ENCODE measurements around the gene FOXP2.
"Not testable (repeated sequence)": the region's sequence is repeated elsewhere in the genome, so short reads cannot be mapped to it uniquely, and the experiment has no call there.

The FOXP2 gene

GRCh38 chr7:114502454-114503254, 88.0 kb downstream of the FOXP2 start:
- no peak for TF ChIP-seq CTCF (IDR thresholded peaks at IDR 0.05)
- no peak for DNase-seq (ENCODE audit: low spot score)
- H3K27ac ChIP-seq, result no peak overlapping the region
- no peak overlapping the region for H3K4me3 ChIP-seq

- no peak overlapping the region for H3K27ac ChIP-seq
- no peak overlapping the region for H3K4me3 ChIP-seq
- TF ChIP-seq CTCF (IDR thresholded peaks at IDR 0.05), result no peak
- no peak for DNase-seq (ENCODE audit: low spot score)
Observed at GRCh38 chr7:114504586-114504985, 90.0 kb downstream of the FOXP2 start.

- Histone ChIP-seq H3K4me3 (no peak overlapping the region), H3K27ac (no peak overlapping the region)
- DNase-seq (ENCODE audit: low spot score), result no peak
- no peak for TF ChIP-seq CTCF (IDR thresholded peaks at IDR 0.05)
Observed at GRCh38 chr7:114507381-114507780, 92.8 kb downstream of the FOXP2 start.

- no peak for TF ChIP-seq CTCF (IDR thresholded peaks at IDR 0.05)
- Histone ChIP-seq H3K27ac (no peak overlapping the region), H3K4me3 (no peak overlapping the region)
- no peak for DNase-seq (ENCODE audit: low spot score)
Observed at GRCh38 chr7:114508086-114508485, 93.5 kb downstream of the FOXP2 start.

DNA sequence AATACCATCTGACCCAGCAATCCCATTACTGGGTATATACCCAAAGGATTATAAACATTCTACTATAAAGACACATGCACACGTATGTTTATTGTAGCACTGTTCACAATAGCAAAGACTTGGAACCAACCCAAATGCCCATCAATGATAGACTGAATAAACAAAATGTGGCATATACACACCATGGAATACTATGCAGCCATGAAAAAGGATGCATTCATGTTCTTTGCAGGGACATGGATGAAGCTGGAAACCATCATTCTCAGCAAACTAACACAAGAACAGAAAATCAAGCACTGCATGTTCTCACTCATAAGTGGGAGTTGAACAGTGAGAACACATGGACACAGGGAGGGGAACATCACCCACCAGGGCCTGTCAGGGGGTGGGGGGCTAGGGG, 96.2 kb downstream of the FOXP2 start:
- H3K4me3 ChIP-seq; DNase-seq (ENCODE audit: low spot score); H3K27ac ChIP-seq: not testable (repeated sequence)

GRCh38 chr7:114519240-114519639, 104.6 kb downstream of the FOXP2 start:
- no peak for TF ChIP-seq CTCF (IDR thresholded peaks at IDR 0.05)
- Histone ChIP-seq H3K27ac (no peak overlapping the region), H3K4me3 (no peak overlapping the region)
- no peak for DNase-seq (ENCODE audit: low spot score)

DNA sequence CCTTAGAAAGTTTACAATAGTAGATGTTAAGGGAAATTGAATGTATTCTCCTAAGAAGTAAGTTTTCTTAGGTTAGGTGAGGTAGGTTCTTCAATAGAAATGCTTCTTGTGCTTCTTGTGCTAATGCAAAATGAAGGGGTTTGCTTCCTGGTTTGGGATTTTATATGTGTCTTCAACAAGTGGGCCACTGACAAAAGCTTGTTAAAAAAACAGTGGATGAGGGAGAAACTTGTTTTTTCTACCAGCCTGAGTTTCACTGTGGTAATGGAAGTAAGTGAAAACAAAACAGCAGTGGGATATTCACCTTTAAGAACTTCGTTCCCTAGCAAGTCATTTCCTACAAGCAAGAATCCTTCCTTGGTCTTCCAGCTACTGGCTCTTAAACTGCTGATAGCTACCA, 107.5 kb downstream of the FOXP2 start:
- Histone ChIP-seq H3K27ac (no peak overlapping the region), H3K4me3 (no peak overlapping the region)
- TF ChIP-seq CTCF (IDR thresholded peaks at IDR 0.05), result no peak
- no peak for DNase-seq (ENCODE audit: low spot score)
